ENCODE data around the gene SPDYE6.

The SPDYE6 gene

GRCh38 chr7:102323914-102324195 lies 32.4 kb downstream of the SPDYE6 start:
- H3K4me3 ChIP-seq (ENCODE audit: low read length) = no peak overlapping the region
- H3K9ac ChIP-seq (ENCODE audit: low read depth, low read length) = no peak overlapping the region
- peaks cover 11% of the 10 kb centered on the region for H3K27me3 ChIP-seq (ENCODE audit: control insufficient read depth, insufficient read depth, low read length)
- no peaks in the 10 kb centered on the region for H3K9me3 ChIP-seq (replicated peaks; ENCODE audit: low read length)
- H3K4me2 ChIP-seq (ENCODE audit: low read length) = no peak overlapping the region
- no peaks in the 10 kb centered on the region for H3K36me3 ChIP-seq (ENCODE audit: insufficient read depth, low read length)
- H3K4me1 ChIP-seq (ENCODE audit: control insufficient read depth, insufficient read depth, low read length) = no peaks in the 10 kb centered on the region

- Histone ChIP-seq H3K9me3 (replicated peaks; ENCODE audit: low read length) (no peaks in the 10 kb centered on the region), H3K4me3 (ENCODE audit: low read length) (no peak overlapping the region), H3K4me2 (ENCODE audit: low read length) (no peak overlapping the region), H3K27me3 (ENCODE audit: control insufficient read depth, insufficient read depth, low read length) (peaks cover 11% of the 10 kb centered on the region), H3K4me1 (ENCODE audit: control insufficient read depth, insufficient read depth, low read length) (no peaks in the 10 kb centered on the region), H3K9ac (ENCODE audit: low read depth, low read length) (no peak overlapping the region), H3K36me3 (ENCODE audit: insufficient read depth, low read length) (no peaks in the 10 kb centered on the region)
These were observed 34.0 kb downstream of the SPDYE6 start for GRCh38 chr7:102322202-102322715.

GRCh38 chr7:102321351-102322201 lies 34.7 kb downstream of the SPDYE6 start:
- H3K27me3 ChIP-seq (ENCODE audit: control insufficient read depth, insufficient read depth, low read length) = peaks cover 5% of the 10 kb centered on the region
- H3K9me3 ChIP-seq (replicated peaks; ENCODE audit: low read length) = no peaks in the 10 kb centered on the region
- H3K4me1 ChIP-seq (ENCODE audit: control insufficient read depth, insufficient read depth, low read length) = no peaks in the 10 kb centered on the region
- H3K36me3 ChIP-seq (ENCODE audit: insufficient read depth, low read length) = no peaks in the 10 kb centered on the region
- H3K4me3 ChIP-seq (ENCODE audit: low read length) = no peak overlapping the region
- H3K9ac ChIP-seq (ENCODE audit: low read depth, low read length) = no peak overlapping the region
- H3K4me2 ChIP-seq (ENCODE audit: low read length) = no peak overlapping the region

- no peaks in the 10 kb centered on the region for H3K9me3 ChIP-seq (replicated peaks; ENCODE audit: low read length)
- H3K36me3 ChIP-seq (ENCODE audit: insufficient read depth, low read length) = no peaks in the 10 kb centered on the region
- H3K9ac ChIP-seq (ENCODE audit: low read depth, low read length) = no peak overlapping the region
- H3K27me3 ChIP-seq (ENCODE audit: control insufficient read depth, insufficient read depth, low read length) = no peaks in the 10 kb centered on the region
- no peak overlapping the region for H3K4me2 ChIP-seq (ENCODE audit: low read length)
- H3K4me3 ChIP-seq (ENCODE audit: low read length) = no peak overlapping the region
- H3K4me1 ChIP-seq (ENCODE audit: control insufficient read depth, insufficient read depth, low read length) = no peaks in the 10 kb centered on the region
These were observed 35.5 kb downstream of the SPDYE6 start for GRCh38 chr7:102320601-102321350.

- no peaks in the 10 kb centered on the region for H3K27me3 ChIP-seq (ENCODE audit: control insufficient read depth, insufficient read depth, low read length)
- H3K4me2 ChIP-seq (ENCODE audit: low read length) = no peak overlapping the region
- no peak overlapping the region for H3K4me3 ChIP-seq (ENCODE audit: low read length)
- H3K9ac ChIP-seq (ENCODE audit: low read depth, low read length) = no peak overlapping the region
- no peaks in the 10 kb centered on the region for H3K4me1 ChIP-seq (ENCODE audit: control insufficient read depth, insufficient read depth, low read length)
- H3K36me3 ChIP-seq (ENCODE audit: insufficient read depth, low read length) = no peaks in the 10 kb centered on the region
- no peaks in the 10 kb centered on the region for H3K9me3 ChIP-seq (replicated peaks; ENCODE audit: low read length)
These were observed 36.1 kb downstream of the SPDYE6 start for GRCh38 chr7:102320181-102320580.

- Histone ChIP-seq H3K36me3 (ENCODE audit: insufficient read depth, low read length) (no peaks in the 10 kb centered on the region), H3K27me3 (ENCODE audit: control insufficient read depth, insufficient read depth, low read length) (no peaks in the 10 kb centered on the region), H3K9ac (ENCODE audit: low read depth, low read length) (no peak overlapping the region), H3K4me2 (ENCODE audit: low read length) (no peak overlapping the region), H3K9me3 (replicated peaks; ENCODE audit: low read length) (no peaks in the 10 kb centered on the region), H3K4me1 (ENCODE audit: control insufficient read depth, insufficient read depth, low read length) (no peaks in the 10 kb centered on the region), H3K4me3 (ENCODE audit: low read length) (no peak overlapping the region)
These were observed 36.6 kb downstream of the SPDYE6 start for GRCh38 chr7:102319671-102320070.

- no peak overlapping the region for H3K9ac ChIP-seq (ENCODE audit: low read depth, low read length)
- H3K4me3 ChIP-seq (ENCODE audit: low read length) = no peak overlapping the region
- no peaks in the 10 kb centered on the region for H3K36me3 ChIP-seq (ENCODE audit: insufficient read depth, low read length)
These were observed 37.7 kb downstream of the SPDYE6 start for GRCh38 chr7:102318482-102318971.

GRCh38 chr7:102317231-102318059 lies 38.8 kb downstream of the SPDYE6 start:
- no peak overlapping the region for H3K9ac ChIP-seq (ENCODE audit: low read depth, low read length)
- no peaks in the 10 kb centered on the region for H3K4me1 ChIP-seq (ENCODE audit: control insufficient read depth, insufficient read depth, low read length)
- no peak overlapping the region for H3K4me2 ChIP-seq (ENCODE audit: low read length)
- H3K36me3 ChIP-seq (ENCODE audit: insufficient read depth, low read length) = no peaks in the 10 kb centered on the region
- no peaks in the 10 kb centered on the region for H3K9me3 ChIP-seq (replicated peaks; ENCODE audit: low read length)
- no peaks in the 10 kb centered on the region for H3K27me3 ChIP-seq (ENCODE audit: control insufficient read depth, insufficient read depth, low read length)
- no peak overlapping the region for H3K4me3 ChIP-seq (ENCODE audit: low read length)

More at GRCh38 chr7:102318482-102318971, 37.7 kb downstream of the SPDYE6 start:
- no peaks in the 10 kb centered on the region for H3K4me1 ChIP-seq (ENCODE audit: control insufficient read depth, insufficient read depth, low read length)
- H3K27me3 ChIP-seq (ENCODE audit: control insufficient read depth, insufficient read depth, low read length) = no peaks in the 10 kb centered on the region
- no peaks in the 10 kb centered on the region for H3K9me3 ChIP-seq (replicated peaks; ENCODE audit: low read length)
- H3K4me2 ChIP-seq (ENCODE audit: low read length) = no peak overlapping the region

GRCh38 chr7:102313997-102314780 lies 42.1 kb downstream of the SPDYE6 start:
- Histone ChIP-seq H3K9ac (ENCODE audit: low read depth, low read length) (no peak overlapping the region), H3K4me3 (ENCODE audit: low read length) (no peak overlapping the region), H3K27me3 (ENCODE audit: control insufficient read depth, insufficient read depth, low read length) (no peaks in the 10 kb centered on the region), H3K4me1 (ENCODE audit: control insufficient read depth, insufficient read depth, low read length) (no peaks in the 10 kb centered on the region), H3K4me2 (ENCODE audit: low read length) (no peak overlapping the region), H3K9me3 (replicated peaks; ENCODE audit: low read length) (no peaks in the 10 kb centered on the region), H3K36me3 (ENCODE audit: insufficient read depth, low read length) (no peaks in the 10 kb centered on the region)

GRCh38 chr7:102312317-102312716 lies 43.9 kb downstream of the SPDYE6 start:
- no peaks in the 10 kb centered on the region for H3K27me3 ChIP-seq (ENCODE audit: control insufficient read depth, insufficient read depth, low read length)
- H3K9ac ChIP-seq (ENCODE audit: low read depth, low read length) = no peak overlapping the region
- no peak overlapping the region for H3K4me3 ChIP-seq (ENCODE audit: low read length)
- no peaks in the 10 kb centered on the region for H3K36me3 ChIP-seq (ENCODE audit: insufficient read depth, low read length)
- H3K4me1 ChIP-seq (ENCODE audit: control insufficient read depth, insufficient read depth, low read length) = peaks cover 5% of the 10 kb centered on the region
- no peak overlapping the region for H3K4me2 ChIP-seq (ENCODE audit: low read length)
- no peaks in the 10 kb centered on the region for H3K9me3 ChIP-seq (replicated peaks; ENCODE audit: low read length)

All from skeletal muscle satellite cell (primary cell).